ENCODE results near the gene NELFB.

- TF ChIP-seq EZH2phosphoT487 (IDR thresholded peaks at IDR 0.05; ENCODE audit: low read depth): no peak
- peak; percentile 42 for TF ChIP-seq CTCF (IDR thresholded peaks at IDR 0.05; ENCODE audit: low read depth, low read length)
Observed at GRCh38 chr9:137294681-137295237, 39.6 kb downstream of the NELFB start.

Data from OCI-LY3 (cell line).